Skin epidermis (tissue), 12 donors: ENCODE data around the gene USP12.

Source experiments
- H3K27ac ChIP-seq, 21 experiments: fragments of 200-600 bp; sonication (generic) in 11 of 21; one replicate each; pipeline ENCODE4 v1.5.0; 2020; ENCODE audit warnings: mild to moderate bottlenecking in 3 of 21, inconsistent platforms in 2 of 21, moderate library complexity in 2 of 21
- H3K4me3 ChIP-seq, 7 experiments: fragments of 200-600 bp; sonication (generic) in 2 of 7; one replicate each; pipeline ENCODE4 v1.5.0; 2020; ENCODE audit warnings: inconsistent platforms in 2 of 7, mild to moderate bottlenecking in 2 of 7, moderate library complexity in 1 of 7

Gene USP12

GRCh38 chr13:27023385-27024073, 148.1 kb downstream of the USP12 start:
- no peak overlapping the region for H3K27ac ChIP-seq
- no peak overlapping the region for H3K4me3 ChIP-seq

DNA sequence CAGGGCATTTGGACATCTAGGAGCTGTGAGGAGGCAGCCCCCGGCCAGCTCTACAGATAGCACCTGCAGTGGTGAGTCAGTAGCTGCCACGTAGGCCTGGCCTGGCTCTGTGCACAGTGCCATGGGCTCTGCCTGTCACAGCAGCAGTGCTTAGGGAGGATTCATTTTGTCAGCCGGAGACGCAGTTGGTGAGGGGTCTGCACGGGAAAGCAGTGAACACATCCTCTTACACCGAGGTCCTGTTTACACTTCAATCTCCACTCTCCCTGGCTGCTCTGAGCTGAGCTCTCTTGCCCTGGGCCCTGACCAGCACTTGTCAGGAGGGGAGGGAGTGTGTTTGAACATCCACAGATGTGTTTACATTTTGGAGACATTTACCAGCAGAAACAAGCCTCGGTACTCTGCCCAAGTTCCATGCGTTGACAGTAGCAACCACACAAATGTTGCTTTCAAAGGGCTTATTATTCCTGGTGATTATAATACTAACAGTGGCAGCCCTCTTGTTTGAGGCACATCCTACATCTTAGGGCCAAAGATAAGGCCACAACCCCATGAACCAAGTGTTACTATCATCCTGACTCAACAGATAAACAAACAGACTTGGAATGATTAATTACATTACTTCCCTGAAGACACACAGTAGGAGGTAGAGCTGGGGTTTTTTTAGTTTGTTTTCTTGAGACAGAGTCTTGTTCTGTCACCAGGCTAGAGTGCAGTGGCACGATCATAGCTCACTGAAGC, 148.9 kb downstream of the USP12 start:
- no peak overlapping the region for H3K27ac ChIP-seq
- H3K4me3 ChIP-seq, result no peak overlapping the region

- Histone ChIP-seq H3K27ac (no peak overlapping the region), H3K4me3 (no peak overlapping the region)
These were observed 151.2 kb downstream of the USP12 start for GRCh38 chr13:27020415-27020814.

- Histone ChIP-seq H3K27ac (no peak overlapping the region), H3K4me3 (no peak overlapping the region)
These were observed 152.7 kb downstream of the USP12 start for GRCh38 chr13:27018882-27019281.

DNA sequence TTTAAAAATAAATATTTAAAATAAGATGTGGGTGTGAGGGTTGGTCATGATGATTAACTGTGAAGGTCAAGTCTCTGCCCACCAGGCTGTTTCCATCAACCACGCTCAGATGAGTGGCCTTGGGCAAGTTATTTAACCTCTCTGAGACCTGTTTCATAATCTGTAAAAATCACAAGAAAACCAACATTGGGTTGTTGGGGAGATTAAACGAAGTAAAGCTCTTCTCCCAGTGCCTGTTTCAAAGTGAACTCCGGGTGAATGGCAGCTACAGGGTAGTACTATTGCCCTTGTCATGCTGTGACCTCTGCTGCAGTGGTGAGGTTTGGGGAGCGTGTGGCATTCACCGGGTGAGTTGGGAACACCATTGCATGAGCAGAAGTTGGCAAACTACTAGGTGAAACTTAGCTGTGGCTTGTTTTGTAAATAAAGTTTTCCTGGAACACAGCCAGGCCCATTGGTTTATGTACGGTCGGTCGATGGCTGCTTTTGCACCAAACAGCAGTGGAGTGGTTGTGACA, 153.2 kb downstream of the USP12 start:
- H3K4me3 ChIP-seq, result no peak overlapping the region
- H3K27ac ChIP-seq, result no peak overlapping the region

DNA sequence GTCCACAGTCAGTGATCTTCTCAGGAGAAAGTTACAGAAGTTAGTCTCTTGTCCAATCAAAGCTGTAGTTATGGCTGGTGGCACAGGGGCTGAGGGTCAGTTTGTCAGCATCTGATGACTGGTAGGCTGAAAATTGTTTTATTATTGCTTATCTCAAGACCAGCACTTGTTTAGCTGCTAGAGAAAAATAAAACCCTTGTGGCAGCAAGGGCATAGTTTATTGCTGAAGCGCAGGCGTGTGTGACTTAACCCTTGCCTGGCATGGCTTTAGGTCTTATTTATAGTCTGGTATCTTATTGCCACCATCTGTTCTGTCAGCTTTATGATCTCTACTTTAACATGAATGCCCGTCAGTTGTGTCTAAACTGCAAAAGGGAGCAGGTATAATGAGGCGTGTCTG, 154.7 kb downstream of the USP12 start:
- H3K4me3 ChIP-seq, result no peak overlapping the region
- no peak overlapping the region for H3K27ac ChIP-seq
